Measurements from ENCODE around the gene CSNK1E. TPM values are rescaled to one million over a fixed set of nuclear protein-coding genes. Genes with fewer than 3 reads are reported as not detected.
A peak's percentile ranks its signal among the peaks of the same experiment; 100 is the strongest.

The CSNK1E gene
- total RNA-seq, 4 donors from 2014 or later, result 142 to 258 (median 163) TPM

GRCh38 chr22:38314933-38315822 is 2.1 kb downstream of the CSNK1E start:
- intact Hi-C loops (cut with DNase I; ENCODE audit: low total_unique reads), result loop anchor here (5.0 kb wide), 1 partner anchor 38 kb away; no protein-coding TSS in a partner anchor
- WGBS, 2 donors, result 10 to 11% methylated on average over 21 of the region's 21 CpGs
- peak overlapping the region; percentile 67 for H3K4me3 ChIP-seq (ENCODE audit: low read depth, poor library complexity, severe bottlenecking)
- peak in 1 of 2 donors; percentile 90 for DNase-seq (ENCODE audit: low spot score in 2 of 2)
- TF ChIP-seq POLR2A (IDR thresholded peaks at IDR 0.05), result no peak
- TF ChIP-seq, protein P1, sequence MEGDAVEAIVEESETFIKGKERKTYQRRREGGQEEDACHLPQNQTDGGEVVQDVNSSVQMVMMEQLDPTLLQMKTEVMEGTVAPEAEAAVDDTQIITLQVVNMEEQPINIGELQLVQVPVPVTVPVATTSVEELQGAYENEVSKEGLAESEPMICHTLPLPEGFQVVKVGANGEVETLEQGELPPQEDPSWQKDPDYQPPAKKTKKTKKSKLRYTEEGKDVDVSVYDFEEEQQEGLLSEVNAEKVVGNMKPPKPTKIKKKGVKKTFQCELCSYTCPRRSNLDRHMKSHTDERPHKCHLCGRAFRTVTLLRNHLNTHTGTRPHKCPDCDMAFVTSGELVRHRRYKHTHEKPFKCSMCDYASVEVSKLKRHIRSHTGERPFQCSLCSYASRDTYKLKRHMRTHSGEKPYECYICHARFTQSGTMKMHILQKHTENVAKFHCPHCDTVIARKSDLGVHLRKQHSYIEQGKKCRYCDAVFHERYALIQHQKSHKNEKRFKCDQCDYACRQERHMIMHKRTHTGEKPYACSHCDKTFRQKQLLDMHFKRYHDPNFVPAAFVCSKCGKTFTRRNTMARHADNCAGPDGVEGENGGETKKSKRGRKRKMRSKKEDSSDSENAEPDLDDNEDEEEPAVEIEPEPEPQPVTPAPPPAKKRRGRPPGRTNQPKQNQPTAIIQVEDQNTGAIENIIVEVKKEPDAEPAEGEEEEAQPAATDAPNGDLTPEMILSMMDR (IDR thresholded peaks at IDR 0.05), result no peak

DNA sequence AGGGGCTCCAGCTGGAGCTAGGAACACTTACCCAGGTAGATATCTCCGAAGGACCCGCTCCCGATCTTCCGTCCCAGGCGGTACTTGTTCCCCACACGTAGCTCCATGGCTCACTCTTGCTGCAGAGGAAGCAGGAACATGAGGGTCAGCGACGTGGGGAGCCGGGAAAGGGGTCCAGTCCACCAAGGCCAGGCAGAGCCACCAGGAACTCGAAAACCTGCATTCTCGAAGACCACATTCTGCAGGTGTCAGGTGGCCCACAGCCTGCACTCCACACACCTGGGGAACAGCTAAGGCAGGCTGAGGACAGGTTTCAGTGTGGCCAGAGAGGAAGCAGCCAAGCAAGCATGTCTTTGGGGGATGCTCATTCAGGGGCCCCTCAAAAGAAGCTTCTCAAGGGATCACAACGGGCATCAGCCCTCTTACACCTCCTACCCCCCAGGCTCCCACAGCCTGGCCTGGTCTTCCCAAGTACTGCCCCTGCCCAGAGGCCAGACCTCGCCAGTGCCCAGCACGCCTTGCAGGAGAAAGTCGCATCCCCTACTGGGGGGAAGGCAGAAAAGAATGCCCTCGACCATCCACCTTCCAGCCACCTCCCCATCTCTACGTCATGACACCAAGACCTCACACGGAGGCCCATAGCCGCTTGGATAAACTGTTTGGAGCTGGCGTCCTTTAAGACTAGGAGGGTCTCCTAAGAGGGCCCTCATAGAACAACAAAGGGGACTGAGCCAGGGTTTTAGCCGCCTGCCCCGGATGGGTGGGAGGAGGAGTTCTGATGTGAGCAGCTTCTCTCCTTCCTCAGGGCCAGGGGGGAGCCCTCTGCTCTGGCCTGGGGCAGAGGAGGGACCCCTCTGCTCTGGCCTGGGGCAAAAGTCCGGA is 2.9 kb downstream of the CSNK1E start:
- intact Hi-C loops (cut with DNase I; ENCODE audit: low total_unique reads), result loop anchor here (5.0 kb wide), 1 partner anchor 37 kb away; no protein-coding TSS in a partner anchor
- no peak for TF ChIP-seq POLR2A (IDR thresholded peaks at IDR 0.05)
- TF ChIP-seq, protein P1 (IDR thresholded peaks at IDR 0.05), result no peak
- 52 to 55% methylated on average over 20 to 22 of the region's 23 CpGs for WGBS, 2 donors
- H3K4me3 ChIP-seq (ENCODE audit: low read depth, poor library complexity, severe bottlenecking), result no peak overlapping the region
- DNase-seq (ENCODE audit: low spot score in 2 of 2), result no peak

DNA sequence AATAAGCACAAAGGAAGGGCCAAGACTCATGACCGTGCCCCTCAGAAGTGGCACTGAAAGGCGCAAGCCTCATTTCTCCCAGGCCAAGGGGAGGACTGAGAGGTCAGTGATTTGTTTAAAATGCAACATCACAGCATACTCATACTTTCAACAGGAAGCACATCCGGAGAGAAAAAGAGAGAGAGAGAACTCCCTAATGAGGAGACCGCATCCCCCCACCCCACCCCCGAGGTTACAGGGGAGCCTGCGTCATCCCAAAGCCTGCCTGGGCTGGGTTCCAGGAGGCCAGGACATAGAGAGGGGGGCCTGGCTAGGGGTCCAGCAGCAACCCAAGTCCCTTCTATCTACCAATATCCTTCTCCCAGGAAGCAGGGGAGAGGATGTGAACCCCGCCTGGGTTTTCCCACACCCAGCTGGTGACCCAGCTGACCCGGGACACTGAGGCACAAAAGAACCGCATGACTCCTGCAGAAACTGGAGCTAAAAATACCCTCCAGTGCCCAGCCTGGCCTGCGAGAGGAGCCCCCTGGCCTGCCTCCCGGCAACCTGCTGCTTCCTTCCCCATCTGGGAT is 3.8 kb downstream of the CSNK1E start:
- H3K4me3 ChIP-seq (ENCODE audit: low read depth, poor library complexity, severe bottlenecking), result no peak overlapping the region
- WGBS, 2 donors, result 33 to 44% methylated on average over 9 to 11 of the region's 11 CpGs
- intact Hi-C loops (cut with DNase I; ENCODE audit: low total_unique reads), result loop anchor here (5.0 kb wide), 1 partner anchor 36 kb away; no protein-coding TSS in a partner anchor
- peak in 1 of 2 donors; percentile 93 for DNase-seq (ENCODE audit: low spot score in 2 of 2)
- TF ChIP-seq, protein P1 (IDR thresholded peaks at IDR 0.05), result no peak
- TF ChIP-seq POLR2A (IDR thresholded peaks at IDR 0.05), result no peak

DNA sequence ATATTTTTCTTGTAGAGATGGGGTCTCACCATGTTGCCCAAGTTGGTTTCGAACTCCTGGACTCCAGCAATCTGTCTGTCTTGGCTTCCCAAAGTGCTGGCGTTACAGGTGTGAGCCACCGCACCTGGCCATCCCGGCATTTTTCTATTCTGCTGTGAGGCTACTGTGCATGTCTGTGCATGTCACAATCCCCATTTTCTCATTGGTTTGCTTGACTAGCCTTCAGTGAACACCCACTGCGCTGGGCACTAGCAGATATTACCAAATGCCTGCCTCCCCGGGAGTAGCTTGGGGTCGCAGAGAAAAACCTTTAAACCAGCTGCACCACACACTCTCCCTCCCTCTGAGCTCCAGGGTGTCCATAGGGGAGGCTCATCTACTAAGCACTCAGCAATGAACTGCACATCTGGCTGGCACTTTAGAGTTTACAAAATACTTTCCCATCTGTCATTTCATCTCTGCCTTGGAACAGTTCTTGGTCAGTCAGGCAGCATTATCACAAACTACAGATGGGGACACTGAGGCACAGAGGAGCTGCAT is 4.9 kb downstream of the CSNK1E start:
- TF ChIP-seq, protein P1 (IDR thresholded peaks at IDR 0.05), result no peak
- TF ChIP-seq POLR2A (IDR thresholded peaks at IDR 0.05), result no peak
- intact Hi-C loops (cut with DNase I; ENCODE audit: low total_unique reads), result loop anchor here (5.0 kb wide), 1 partner anchor 35 kb away; no protein-coding TSS in a partner anchor
- 60 to 81% methylated on average over 7 of the region's 7 CpGs for WGBS, 2 donors
- no peak for DNase-seq (ENCODE audit: low spot score in 2 of 2)
- no peak overlapping the region for H3K4me3 ChIP-seq (ENCODE audit: low read depth, poor library complexity, severe bottlenecking)

- WGBS, 2 donors, result 59 to 73% methylated on average over 4 of the region's 4 CpGs
- no peak for DNase-seq (ENCODE audit: low spot score in 2 of 2)
- H3K4me3 ChIP-seq (ENCODE audit: low read depth, poor library complexity, severe bottlenecking), result no peak overlapping the region
- TF ChIP-seq, protein P1 (IDR thresholded peaks at IDR 0.05), result no peak
- TF ChIP-seq POLR2A (IDR thresholded peaks at IDR 0.05), result no peak
- intact Hi-C loops (cut with DNase I; ENCODE audit: low total_unique reads), result loop anchor here (5.0 kb wide), 1 partner anchor 34 kb away; no protein-coding TSS in a partner anchor
Observed at GRCh38 chr22:38311323-38311620, 6.0 kb downstream of the CSNK1E start.
